HEK293T (cell line): Measurements from ENCODE around the gene TEX29.

ENCODE experiments used
- CTCF ChIA-PET: fragments of 350-600 bp; formaldehyde crosslinking; extraction: SDS; loops from one replicate; lab custom pipeline; 2021; ENCODE audit warnings: antibody characterized with exemption, inconsistent platforms; lab: Yijun Ruan, JAX
- POLR2A ChIA-PET: fragments of 350-600 bp; formaldehyde crosslinking; extraction: SDS; loops from one replicate; lab custom pipeline; 2020; ENCODE audit warnings: antibody characterized with exemption, inconsistent platforms; lab: Yijun Ruan, JAX
- DNase-seq: peaks from one replicate; pipeline ENCODE4 v3.0.0; 2012; ENCODE audit warnings: mixed read lengths; ENCODE audit errors: extremely low spot score
- ARNT ChIP-seq: fragments of 450-650 bp; IDR thresholded peaks from 2 replicates; pipeline ENCODE4 v1.6.1; 2017; ENCODE audit warnings: mild to moderate bottlenecking
- BHLHE40 ChIP-seq: fragments of 450-650 bp; IDR thresholded peaks from 2 replicates; pipeline ENCODE4 v1.6.1; 2016; ENCODE audit warnings: mild to moderate bottlenecking, moderate library complexity, borderline replicate concordance
- CTBP1 ChIP-seq: fragments of 450-650 bp; IDR thresholded peaks from 2 replicates; pipeline ENCODE4 v1.6.1; 2016; ENCODE audit warnings: borderline replicate concordance
- ELF4 ChIP-seq: fragments of 450-650 bp; IDR thresholded peaks from 2 replicates; pipeline ENCODE4 v1.6.1; 2017; ENCODE audit warnings: antibody characterized with exemption
- FOXA1 ChIP-seq: fragments of 450-650 bp; IDR thresholded peaks from 2 replicates; pipeline ENCODE4 v1.6.1; 2016; ENCODE audit warnings: mild to moderate bottlenecking
- FOXK2 ChIP-seq: fragments of 450-650 bp; IDR thresholded peaks from 2 replicates; pipeline ENCODE4 v1.6.1; 2016; ENCODE audit warnings: mild to moderate bottlenecking
- FOXM1 ChIP-seq: fragments of 450-650 bp; IDR thresholded peaks from 2 replicates; pipeline ENCODE4 v1.6.1; 2017; ENCODE audit warnings: mild to moderate bottlenecking, borderline replicate concordance
- HDGF ChIP-seq: fragments of 450-650 bp; IDR thresholded peaks from 2 replicates; pipeline ENCODE4 v1.6.1; 2017; ENCODE audit warnings: antibody characterized with exemption, borderline replicate concordance
- L3MBTL2 ChIP-seq: fragments of 450-650 bp; conservative IDR thresholded peaks from 2 replicates; pipeline ENCODE4 v1.6.1; 2016; ENCODE audit warnings: mild to moderate bottlenecking
- LEF1 ChIP-seq: fragments of 450-650 bp; IDR thresholded peaks from 2 replicates; pipeline ENCODE4 v1.6.1; 2017; ENCODE audit warnings: mild to moderate bottlenecking, borderline replicate concordance
- NFRKB ChIP-seq: fragments of 450-650 bp; IDR thresholded peaks from 2 replicates; pipeline ENCODE4 v1.6.1; 2016; ENCODE audit warnings: mild to moderate bottlenecking, moderate library complexity
- SP1 ChIP-seq: fragments of 450-650 bp; IDR thresholded peaks from 2 replicates; pipeline ENCODE4 v1.6.1; 2017
- SUZ12 ChIP-seq: fragments of 450-650 bp; IDR thresholded peaks from 2 replicates; pipeline ENCODE4 v1.6.1; 2016; ENCODE audit warnings: mild to moderate bottlenecking
- TARDBP ChIP-seq: fragments of 450-650 bp; IDR thresholded peaks from 2 replicates; pipeline ENCODE4 v1.6.1; 2016
- ZNF384 ChIP-seq: fragments of 450-650 bp; IDR thresholded peaks from 2 replicates; pipeline ENCODE4 v1.6.1; 2016
- TF ChIP-seq, protein P1 (sequence below): fragments of 450-650 bp; IDR thresholded peaks from 2 replicates; pipeline ENCODE4 v1.6.1; 2016

The TEX29 gene

DNA sequence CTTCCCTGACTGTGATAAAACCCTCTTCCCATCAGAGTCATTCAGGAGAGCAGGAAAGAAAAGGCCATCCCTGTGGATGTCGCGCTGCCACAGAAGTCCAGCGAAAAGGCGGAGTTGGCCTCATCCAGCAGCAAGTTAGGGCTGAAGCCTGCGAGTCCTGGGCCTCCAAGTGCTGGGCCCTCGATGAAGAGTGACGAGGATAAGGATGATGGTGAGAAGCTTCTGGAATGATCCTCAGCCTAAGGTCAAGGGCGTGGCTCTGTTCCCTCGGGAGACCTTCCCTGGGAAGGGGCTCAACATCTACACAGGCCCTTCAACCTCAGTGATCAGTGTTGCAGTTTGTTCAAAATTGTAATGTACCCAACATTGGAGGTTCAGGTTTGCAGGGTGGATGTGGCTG is 22.3 kb downstream of the TEX29 start:
- TF ChIP-seq BHLHE40, result no peak
- no peak for TF ChIP-seq FOXA1
- no peak for TF ChIP-seq CTBP1
- TF ChIP-seq ZNF384, result no peak
- no peak for TF ChIP-seq HDGF
- TF ChIP-seq SUZ12, result no peak
- no peak for TF ChIP-seq L3MBTL2
- TF ChIP-seq FOXM1, result no peak
- no peak for TF ChIP-seq LEF1
- no peak for TF ChIP-seq SP1
- TF ChIP-seq ELF4, result no peak
- TF ChIP-seq NFRKB, result no peak
- no peak for TF ChIP-seq ARNT
- TF ChIP-seq TARDBP, result no peak
- TF ChIP-seq, protein P1, sequence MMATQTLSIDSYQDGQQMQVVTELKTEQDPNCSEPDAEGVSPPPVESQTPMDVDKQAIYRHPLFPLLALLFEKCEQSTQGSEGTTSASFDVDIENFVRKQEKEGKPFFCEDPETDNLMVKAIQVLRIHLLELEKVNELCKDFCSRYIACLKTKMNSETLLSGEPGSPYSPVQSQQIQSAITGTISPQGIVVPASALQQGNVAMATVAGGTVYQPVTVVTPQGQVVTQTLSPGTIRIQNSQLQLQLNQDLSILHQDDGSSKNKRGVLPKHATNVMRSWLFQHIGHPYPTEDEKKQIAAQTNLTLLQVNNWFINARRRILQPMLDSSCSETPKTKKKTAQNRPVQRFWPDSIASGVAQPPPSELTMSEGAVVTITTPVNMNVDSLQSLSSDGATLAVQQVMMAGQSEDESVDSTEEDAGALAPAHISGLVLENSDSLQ, result no peak
- TF ChIP-seq FOXK2, result no peak
- ChIA-PET POLR2A (no interaction called here), CTCF (no interaction called here)
- no peak for DNase-seq

DNA sequence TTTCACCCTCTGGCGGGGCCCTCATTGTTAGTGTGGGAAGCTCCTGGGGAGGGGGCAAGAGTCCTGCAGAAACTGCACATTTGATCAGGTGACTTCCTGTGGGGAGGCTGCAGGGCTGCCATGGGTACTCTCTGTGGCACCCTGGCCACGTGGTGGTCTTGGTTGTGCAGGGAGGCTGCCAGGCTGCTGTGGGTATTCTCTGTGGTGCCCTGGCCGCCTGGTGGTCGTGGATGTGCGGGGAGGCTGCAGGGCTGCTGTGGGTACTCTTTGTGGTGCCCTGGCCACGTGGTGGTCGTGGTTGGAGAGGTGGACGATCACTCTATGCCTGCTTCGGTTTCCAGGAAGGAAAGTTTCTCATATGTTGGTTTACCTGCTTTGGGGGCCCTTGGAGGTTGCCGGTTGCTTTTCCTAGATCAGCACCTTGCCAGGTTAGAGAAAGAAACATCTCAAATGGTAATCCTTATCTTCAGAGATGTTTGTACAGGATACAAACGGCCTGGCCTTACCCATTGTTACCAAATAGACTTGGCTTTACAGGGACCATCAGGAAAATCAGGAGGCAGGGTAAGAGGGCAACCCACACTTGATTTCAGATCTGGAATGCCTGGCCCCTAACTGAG is 22.9 kb downstream of the TEX29 start:
- ChIA-PET CTCF (no interaction called here), POLR2A (no interaction called here)
- TF ChIP-seq TARDBP (no peak), ARNT (no peak), CTBP1 (no peak), FOXA1 (no peak), BHLHE40 (no peak)
- TF ChIP-seq, protein P1, result no peak
- no peak for DNase-seq

DNA sequence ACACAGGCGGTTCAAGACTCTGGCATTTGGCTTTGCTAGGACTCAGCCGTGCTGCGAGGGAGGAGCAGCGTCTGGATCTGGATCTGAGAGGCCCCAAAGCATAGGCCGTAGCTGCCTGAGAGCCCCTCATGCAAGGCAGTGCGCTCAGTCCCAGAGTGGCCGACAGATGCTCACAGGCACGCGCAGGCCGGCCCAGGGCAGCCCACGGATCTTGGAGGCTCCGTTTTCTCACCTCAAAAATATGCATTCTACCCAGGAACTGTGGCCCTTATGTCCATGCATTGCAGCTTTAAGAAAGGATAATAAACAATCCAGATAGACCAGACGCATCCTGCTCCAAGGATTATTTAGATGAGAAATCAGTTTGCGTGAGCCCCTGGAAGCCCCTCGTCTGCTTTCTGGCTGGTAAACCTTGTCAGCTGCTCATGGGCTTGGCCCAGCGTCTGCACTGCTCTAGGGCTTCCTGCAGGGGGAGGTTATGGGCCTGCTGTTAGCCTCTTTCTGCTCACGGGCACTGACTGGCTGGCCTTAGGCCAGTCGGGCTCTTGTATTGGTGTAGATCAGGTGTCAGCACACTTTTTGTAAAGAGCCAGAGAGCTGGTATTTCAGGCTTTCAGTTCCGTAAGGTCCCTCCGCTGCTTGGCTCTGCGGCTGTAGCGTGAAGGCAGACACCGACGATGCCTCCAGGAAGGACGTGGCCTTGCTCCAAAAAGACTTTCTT is 24.2 kb downstream of the TEX29 start:
- TF ChIP-seq CTBP1 (no peak), ARNT (no peak), ELF4 (no peak), ZNF384 (no peak), SP1 (no peak), SUZ12 (no peak), NFRKB (no peak), HDGF (no peak), LEF1 (no peak)
- TF ChIP-seq, protein P1, result no peak
- POLR2A ChIA-PET, result no interaction called here
- peak; percentile 35 for DNase-seq
- CTCF ChIA-PET, result interaction anchor here (0.9 kb wide), 1 partner anchor 10 kb away, joined by 4 read pairs; no protein-coding TSS in a partner anchor

- ChIA-PET POLR2A (no interaction called here), CTCF (interaction anchor here (0.6 kb wide), 1 partner anchor 75 kb away, joined by 5 read pairs; no protein-coding TSS in a partner anchor)
- TF ChIP-seq CTBP1, result no peak
- TF ChIP-seq FOXM1, result no peak
- no peak for TF ChIP-seq BHLHE40
- TF ChIP-seq L3MBTL2, result no peak
- no peak for TF ChIP-seq FOXK2
- TF ChIP-seq HDGF, result no peak
- no peak for TF ChIP-seq SUZ12
- no peak for TF ChIP-seq ARNT
- TF ChIP-seq LEF1, result no peak
- TF ChIP-seq NFRKB, result no peak
- TF ChIP-seq ZNF384, result no peak
- no peak for DNase-seq
These were observed 25.2 kb downstream of the TEX29 start for GRCh38 chr13:111345682-111346081.

DNA sequence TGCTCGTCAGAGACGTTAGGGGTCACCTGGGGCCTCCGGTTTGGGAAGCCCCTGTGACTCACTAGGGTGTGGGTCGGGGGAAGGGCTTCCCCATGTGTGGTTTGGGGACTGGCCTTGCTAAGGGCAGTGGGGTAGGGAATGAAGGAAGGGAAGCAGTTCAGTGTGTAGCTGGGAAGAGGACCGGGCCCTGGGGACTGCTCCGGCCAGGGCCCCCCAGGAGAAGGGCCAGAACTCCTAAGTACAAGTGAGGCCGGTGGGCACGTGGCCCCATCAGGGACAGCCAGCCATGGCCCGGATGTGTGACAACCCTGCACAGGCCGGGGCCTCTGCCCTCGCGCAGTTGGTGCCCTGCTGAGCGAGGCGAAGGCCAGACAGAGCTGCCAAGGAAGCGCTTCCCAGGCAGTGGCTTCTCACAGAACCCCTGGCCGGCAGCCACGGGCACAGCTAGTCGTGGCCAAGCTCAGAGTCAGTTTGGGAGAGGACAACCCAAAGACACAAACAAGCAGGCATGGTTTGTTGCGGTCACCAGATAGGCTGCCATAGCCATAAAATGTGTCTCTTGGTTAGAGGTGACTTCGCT is 25.7 kb downstream of the TEX29 start:
- POLR2A ChIA-PET, result no interaction called here
- TF ChIP-seq NFRKB, result no peak
- TF ChIP-seq FOXK2, result no peak
- no peak for TF ChIP-seq ARNT
- TF ChIP-seq LEF1, result no peak
- no peak for TF ChIP-seq L3MBTL2
- TF ChIP-seq CTBP1, result no peak
- no peak for TF ChIP-seq TARDBP
- TF ChIP-seq HDGF, result no peak
- TF ChIP-seq FOXM1, result no peak
- TF ChIP-seq SUZ12, result no peak
- TF ChIP-seq, protein P1, result no peak
- TF ChIP-seq FOXA1, result no peak
- no peak for TF ChIP-seq ZNF384
- no peak for TF ChIP-seq ELF4
- no peak for TF ChIP-seq SP1
- CTCF ChIA-PET, result interaction anchor here (0.6 kb wide), 1 partner anchor 74 kb away, joined by 5 read pairs; no protein-coding TSS in a partner anchor
- no peak for DNase-seq
